GM23248 (cell line): ENCODE results near the gene PRSS2.

Source experiments
- EZH2 ChIP-seq: fragments of 200-600 bp; sonication (generic); IDR thresholded peaks from 2 replicates; pipeline ENCODE4 v1.6.1; 2018; ENCODE audit warnings: antibody characterized with exemption, mild to moderate bottlenecking; ENCODE audit not compliant: insufficient read depth, poor library complexity, severe bottlenecking
- EZH2phosphoT487 ChIP-seq: fragments of 200-600 bp; sonication (generic); IDR thresholded peaks from 2 replicates; pipeline ENCODE4 v1.6.1; 2018; ENCODE audit warnings: antibody characterized with exemption, moderate library complexity, mild to moderate bottlenecking, low read depth; ENCODE audit not compliant: insufficient read depth

DNA sequence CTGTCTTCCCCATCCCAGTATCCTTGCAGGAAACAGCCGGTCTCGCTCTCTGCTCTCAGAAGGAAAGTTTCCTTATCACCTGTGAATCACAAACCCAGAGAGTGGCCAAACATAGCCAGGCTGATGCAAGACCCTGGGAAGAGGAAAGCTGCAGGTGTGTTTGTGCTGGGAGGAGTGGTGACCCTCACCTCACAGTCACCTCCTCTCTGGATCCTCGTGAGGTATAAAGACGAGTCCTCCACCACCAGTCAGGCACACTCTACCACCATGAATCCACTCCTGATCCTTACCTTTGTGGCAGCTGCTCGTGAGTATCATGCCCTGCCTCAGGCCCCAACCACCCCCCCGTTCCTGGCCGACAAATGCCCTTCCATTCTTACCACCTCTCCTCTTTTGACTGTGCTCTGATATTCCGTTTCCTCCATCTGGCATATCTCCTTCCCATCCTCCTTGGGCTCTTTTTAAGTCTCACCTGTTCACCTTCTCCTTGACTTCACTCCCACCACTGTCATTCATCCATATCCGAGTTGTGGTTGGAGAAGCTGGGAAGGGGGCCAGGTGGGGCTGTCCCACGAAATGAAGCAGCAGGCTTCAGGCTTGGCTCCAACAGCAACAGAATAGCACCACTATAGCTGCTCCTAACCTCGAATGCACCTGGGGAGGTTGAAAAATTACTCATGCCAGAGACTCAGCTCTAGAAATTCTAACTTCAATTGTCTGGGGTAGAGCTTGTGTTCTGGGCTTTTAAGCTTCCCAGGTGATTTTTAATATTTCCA, 21.4 kb upstream of the PRSS2 start, which contains the start of gene PRSS1:
- TF ChIP-seq EZH2 (no peak), EZH2phosphoT487 (no peak)
